Vagina (tissue), 2 donors: ENCODE data around the gene CHST11.

ENCODE experiments used
- POLR2A ChIP-seq, 2 donors: fragments of 450-650 bp; IDR thresholded peaks; one replicate each; pipeline ENCODE4 v1.6.1; 2017; ENCODE audit warnings: antibody characterized with exemption in 2 of 2, mild to moderate bottlenecking in 2 of 2, moderate library complexity in 2 of 2
- POLR2AphosphoS5 ChIP-seq, 2 donors: sonication (generic); formaldehyde crosslinking; IDR thresholded peaks; one replicate each; pipeline ENCODE4 v1.9.0; 2017; ENCODE audit warnings: antibody characterized with exemption in 2 of 2, mild to moderate bottlenecking in 2 of 2, low read depth in 1 of 2; ENCODE audit not compliant: insufficient read depth in 1 of 2
- TF ChIP-seq, protein P1 (sequence below), 3 experiments: fragments of 450-650 bp in 2 of 3; fragments of 200-600 bp in 1 of 3; sonication (generic) in 1 of 3; IDR thresholded peaks; one replicate each; pipeline ENCODE4 v1.5.1; 2017 to 2019; ENCODE audit warnings: antibody characterized with exemption in 3 of 3, mild to moderate bottlenecking in 2 of 3, moderate library complexity in 2 of 3

DNA sequence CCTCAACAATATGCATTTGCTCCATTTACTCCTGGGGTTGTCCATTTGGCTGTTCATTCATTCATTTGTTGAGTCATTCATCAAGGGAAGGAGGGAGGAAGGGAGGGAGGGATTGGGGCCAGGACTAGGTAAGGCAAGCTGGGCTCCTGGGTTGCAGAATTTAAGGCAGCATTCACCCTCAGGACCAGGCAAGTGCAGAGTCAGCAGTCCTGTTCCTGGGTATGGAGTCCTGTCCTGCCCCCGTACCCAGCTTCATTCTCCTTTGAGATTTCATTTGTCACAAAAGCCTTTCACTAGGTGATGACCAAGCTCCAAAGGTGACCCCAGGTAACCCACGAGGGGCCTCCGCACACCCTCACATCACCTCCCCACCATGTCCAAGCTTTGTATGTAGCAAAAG is 178.1 kb downstream of the CHST11 start:
- TF ChIP-seq, protein P1, sequence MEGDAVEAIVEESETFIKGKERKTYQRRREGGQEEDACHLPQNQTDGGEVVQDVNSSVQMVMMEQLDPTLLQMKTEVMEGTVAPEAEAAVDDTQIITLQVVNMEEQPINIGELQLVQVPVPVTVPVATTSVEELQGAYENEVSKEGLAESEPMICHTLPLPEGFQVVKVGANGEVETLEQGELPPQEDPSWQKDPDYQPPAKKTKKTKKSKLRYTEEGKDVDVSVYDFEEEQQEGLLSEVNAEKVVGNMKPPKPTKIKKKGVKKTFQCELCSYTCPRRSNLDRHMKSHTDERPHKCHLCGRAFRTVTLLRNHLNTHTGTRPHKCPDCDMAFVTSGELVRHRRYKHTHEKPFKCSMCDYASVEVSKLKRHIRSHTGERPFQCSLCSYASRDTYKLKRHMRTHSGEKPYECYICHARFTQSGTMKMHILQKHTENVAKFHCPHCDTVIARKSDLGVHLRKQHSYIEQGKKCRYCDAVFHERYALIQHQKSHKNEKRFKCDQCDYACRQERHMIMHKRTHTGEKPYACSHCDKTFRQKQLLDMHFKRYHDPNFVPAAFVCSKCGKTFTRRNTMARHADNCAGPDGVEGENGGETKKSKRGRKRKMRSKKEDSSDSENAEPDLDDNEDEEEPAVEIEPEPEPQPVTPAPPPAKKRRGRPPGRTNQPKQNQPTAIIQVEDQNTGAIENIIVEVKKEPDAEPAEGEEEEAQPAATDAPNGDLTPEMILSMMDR (IDR thresholded peaks at IDR 0.05): no peak
- TF ChIP-seq POLR2AphosphoS5 (IDR thresholded peaks at IDR 0.05; ENCODE audit: insufficient read depth in 1 of 2, low read depth in 1 of 2) (no peak), POLR2A (IDR thresholded peaks at IDR 0.05) (no peak)
